Right atrium auricular region (tissue), 2 donors: ENCODE data around the gene GREM2. TPM values are rescaled to one million over a fixed set of nuclear protein-coding genes. Genes with fewer than 3 reads are reported as not detected.

ENCODE experiments used
- DNase-seq: peaks from one replicate; pipeline ENCODE4 v3.0.0-alpha.2; 2019; ENCODE audit warnings: low spot score
- H3K27ac ChIP-seq, 2 donors: fragments of 200-600 bp; sonication (generic); 1 replicate in 1 of 2; 2 replicates in 1 of 2; pipeline ENCODE4 v1.5.1; 2016 to 2019
- H3K27me3 ChIP-seq, 2 donors: fragments of 200-600 bp; sonication (generic); one replicate each; pipeline versions ENCODE4 v1.5.1 to v1.6.0; 2017 to 2019
- H3K36me3 ChIP-seq: fragments of 200-600 bp; sonication (generic); one replicate; pipeline ENCODE4 v1.5.1; 2016
- H3K4me1 ChIP-seq, 2 donors: fragments of 200-600 bp; sonication (generic); one replicate each; pipeline versions ENCODE4 v1.5.1 to v1.6.0; 2017 to 2019
- H3K4me3 ChIP-seq, 2 donors: fragments of 200-600 bp; sonication (generic); 1 replicate in 1 of 2; 2 replicates in 1 of 2; pipeline ENCODE4 v1.5.1; 2017 to 2019; ENCODE audit warnings: mild to moderate bottlenecking in 1 of 2, moderate library complexity in 1 of 2
- H3K9me3 ChIP-seq, 2 donors: fragments of 200-600 bp; sonication (generic); one replicate each; pipeline ENCODE4 v1.5.1; 2019
- CTCF ChIP-seq, 2 donors: fragments of 200-600 bp; sonication (generic); IDR thresholded peaks; one replicate each; pipeline ENCODE4 v1.5.1; 2019; ENCODE audit warnings: antibody characterized with exemption in 2 of 2
- total RNA-seq, 2 donors: library from RNA; depleted of rRNA; stranded (reverse); fragments of >200 nt; gene quantifications; one replicate each; pipeline ENCODE4 v1.1.0, GENCODE V29; 2016

Gene GREM2
- total RNA-seq = not detected

GRCh38 chr1:240611619-240612480 is at the start of gene GREM2:
TSS of gene GREM2 (minus strand) at chr1:240612155. CDS start at chr1:240493475, 118,680 bp downstream.
- H3K4me3 ChIP-seq = peak within 1 kb of the TSS in 1 of 2 donors; percentile 46
- H3K27ac ChIP-seq = no peak within 1 kb of the TSS
- no peak for DNase-seq
- TF ChIP-seq CTCF (IDR thresholded peaks at IDR 0.05) = no peak
- H3K4me1 ChIP-seq = no peaks in the 10 kb centered on the region
- no peaks in the 10 kb centered on the region for H3K9me3 ChIP-seq
- no peaks in the 10 kb centered on the region for H3K36me3 ChIP-seq
- H3K27me3 ChIP-seq = peaks cover 0 to 3% of the 10 kb centered on the region in 2 donors

GRCh38 chr1:240658312-240658960 is 46.5 kb upstream of the GREM2 start:
- Histone ChIP-seq H3K4me3 (no peak overlapping the region), H3K9me3 (no peaks in the 10 kb centered on the region), H3K27ac (no peak overlapping the region), H3K27me3 (no peaks in the 10 kb centered on the region), H3K4me1 (no peaks in the 10 kb centered on the region), H3K36me3 (no peaks in the 10 kb centered on the region)
- no peak for DNase-seq
- TF ChIP-seq CTCF (IDR thresholded peaks at IDR 0.05) = no peak

GRCh38 chr1:240656531-240656930 is 44.6 kb upstream of the GREM2 start:
- H3K36me3 ChIP-seq = no peaks in the 10 kb centered on the region
- DNase-seq = no peak
- H3K9me3 ChIP-seq = no peaks in the 10 kb centered on the region
- TF ChIP-seq CTCF (IDR thresholded peaks at IDR 0.05) = no peak
- H3K27ac ChIP-seq = no peak overlapping the region
- H3K27me3 ChIP-seq = no peaks in the 10 kb centered on the region
- no peaks in the 10 kb centered on the region for H3K4me1 ChIP-seq
- no peak overlapping the region for H3K4me3 ChIP-seq

GRCh38 chr1:240652961-240653409 is 41.0 kb upstream of the GREM2 start:
- no peaks in the 10 kb centered on the region for H3K4me1 ChIP-seq
- TF ChIP-seq CTCF (IDR thresholded peaks at IDR 0.05) = no peak
- no peak overlapping the region for H3K27ac ChIP-seq

GRCh38 chr1:240652549-240652948 is 40.6 kb upstream of the GREM2 start:
- H3K27me3 ChIP-seq = no peaks in the 10 kb centered on the region

More at GRCh38 chr1:240652961-240653409, 41.0 kb upstream of the GREM2 start:
- no peak for DNase-seq
- Histone ChIP-seq H3K4me3 (no peak overlapping the region), H3K9me3 (no peaks in the 10 kb centered on the region), H3K27me3 (no peaks in the 10 kb centered on the region), H3K36me3 (no peaks in the 10 kb centered on the region)

More at GRCh38 chr1:240652549-240652948, 40.6 kb upstream of the GREM2 start:
- Histone ChIP-seq H3K9me3 (no peaks in the 10 kb centered on the region), H3K36me3 (no peaks in the 10 kb centered on the region), H3K4me1 (no peaks in the 10 kb centered on the region), H3K27ac (no peak overlapping the region), H3K4me3 (no peak overlapping the region)
- no peak for TF ChIP-seq CTCF (IDR thresholded peaks at IDR 0.05)
- DNase-seq = no peak
